NCI-H1092 treated with DMSO at 0.1 percent for 48 hours (cell line): Measurements from ENCODE around the gene TNIP1.

Source experiments
- DNase-seq: peaks from one replicate; lab custom pipeline; 2025; lab: John Stamatoyannopoulos, UW

TNIP1 gene

GRCh38 chr5:151106043-151106442, 25.2 kb upstream of the TNIP1 start:
- no peak for DNase-seq

DNA sequence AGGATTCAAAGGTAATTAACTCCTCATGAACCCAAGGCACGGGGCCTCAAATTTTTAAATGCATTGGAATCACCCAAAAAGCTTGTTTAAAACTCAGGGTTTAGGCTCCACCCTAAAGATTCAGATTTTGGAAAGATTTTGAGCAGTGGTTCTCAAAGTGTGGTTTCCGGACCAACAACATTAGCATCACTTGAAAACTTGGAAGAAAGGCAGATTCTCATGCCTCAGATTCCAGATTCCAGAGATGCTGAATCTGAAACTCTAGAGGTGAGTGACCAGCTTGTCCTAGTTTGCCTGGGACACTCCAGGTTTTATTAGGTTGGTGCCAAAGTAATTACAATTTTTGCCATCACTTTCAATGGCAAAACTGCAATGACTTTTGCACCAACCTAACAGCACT, 24.7 kb upstream of the TNIP1 start:
- DNase-seq = no peak

DNA sequence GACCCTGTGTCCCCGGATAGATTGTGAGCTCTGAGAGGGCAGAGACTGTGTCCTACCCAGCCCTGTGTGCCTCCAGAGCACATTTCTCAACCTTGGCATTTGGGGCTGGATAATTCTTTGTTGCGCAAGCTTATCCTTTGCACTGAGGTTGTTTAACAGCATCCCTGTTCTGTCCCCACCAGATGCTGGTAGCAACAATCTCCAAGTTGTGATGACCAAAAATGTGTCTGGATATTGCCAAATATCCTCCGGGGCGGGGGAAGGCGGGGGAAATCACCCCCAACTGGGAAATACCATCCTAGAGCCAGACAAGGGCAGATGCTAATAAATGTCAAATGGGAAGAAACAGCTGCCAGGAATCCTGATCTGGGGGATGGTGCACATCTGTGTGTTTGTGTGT, 24.0 kb upstream of the TNIP1 start:
- DNase-seq = no peak

DNA sequence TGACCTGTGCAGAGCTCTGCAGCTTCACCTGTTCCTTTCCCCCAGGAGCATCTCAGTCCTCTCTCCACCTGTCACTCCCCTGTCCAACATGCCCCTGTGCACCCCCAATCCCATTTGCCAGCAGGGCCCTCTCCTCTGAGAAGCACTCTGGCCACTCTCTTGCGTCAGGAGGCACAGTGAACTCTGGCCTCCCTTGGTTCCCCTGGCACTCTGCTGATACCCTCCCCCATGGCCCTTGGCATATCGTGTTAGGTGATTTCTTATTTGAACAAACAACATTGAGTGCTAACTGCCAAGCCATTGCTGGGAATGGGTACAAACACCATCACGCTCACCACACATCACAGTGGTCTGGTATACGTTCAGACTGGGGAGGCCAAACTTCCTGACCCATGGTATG, 20.9 kb upstream of the TNIP1 start:
- DNase-seq = no peak

DNA sequence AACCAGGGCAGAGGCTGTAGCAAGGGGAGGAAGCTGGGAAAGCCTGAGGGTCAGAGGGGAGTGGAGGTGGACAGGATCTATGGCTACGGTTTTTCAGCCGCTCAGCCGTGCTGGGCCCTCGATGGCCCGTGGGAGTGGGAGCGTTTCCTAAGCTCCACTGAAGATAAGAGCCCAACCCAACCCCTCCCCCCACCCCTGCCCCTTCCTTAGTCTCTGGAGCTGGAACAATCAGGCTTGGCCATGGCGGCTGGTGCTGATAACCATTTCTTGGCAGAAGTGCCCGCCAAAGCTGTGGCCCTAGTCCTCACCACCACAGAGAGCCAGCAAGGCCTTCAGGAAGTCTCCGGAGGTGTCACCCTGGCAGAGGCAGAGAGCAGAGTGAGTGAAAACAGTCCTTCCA, 20.3 kb upstream of the TNIP1 start:
- no peak for DNase-seq

- DNase-seq = no peak
Measured at GRCh38 chr5:151100681-151101080, 19.8 kb upstream of the TNIP1 start.

DNA sequence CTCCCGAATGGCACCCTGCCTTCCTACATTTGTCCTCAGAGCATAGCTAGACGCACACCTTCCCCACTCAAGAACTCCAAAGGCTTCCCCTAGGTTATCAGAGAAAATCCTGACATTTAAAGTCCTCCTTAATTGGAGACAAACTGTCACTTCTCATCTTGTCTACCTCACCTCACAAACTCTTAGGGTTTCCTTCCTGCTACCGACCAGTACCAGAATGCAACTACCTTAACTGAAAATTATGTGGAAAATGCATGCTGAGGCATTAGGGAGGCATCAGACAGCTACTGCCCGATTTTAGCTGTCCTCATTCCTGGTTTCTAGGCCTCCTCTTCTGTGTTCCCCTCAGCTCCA, 17.9 kb upstream of the TNIP1 start:
- DNase-seq = no peak

GRCh38 chr5:151097820-151098767, 17.3 kb upstream of the TNIP1 start:
- no peak for DNase-seq

- no peak for DNase-seq
Measured at GRCh38 chr5:151097061-151097460, 16.2 kb upstream of the TNIP1 start.

DNA sequence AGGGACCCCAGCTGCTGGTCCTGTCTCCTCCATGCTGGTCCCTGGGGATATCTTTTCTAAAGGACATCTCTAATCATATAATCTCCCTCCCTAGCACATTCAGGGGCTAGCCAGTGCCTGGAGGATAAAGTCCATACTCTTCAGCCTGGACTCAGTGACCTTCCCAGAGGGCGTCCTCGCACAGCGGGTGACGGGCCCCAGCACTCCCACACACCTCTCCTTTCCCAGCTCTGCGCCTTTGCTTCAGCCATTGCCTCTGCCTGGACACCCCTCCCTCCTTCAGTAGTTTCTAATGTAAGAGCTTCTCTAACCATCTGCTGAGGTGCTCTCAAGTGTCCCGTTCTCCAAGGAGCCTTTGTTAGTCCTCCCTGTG, 15.2 kb upstream of the TNIP1 start:
- no peak for DNase-seq

DNA sequence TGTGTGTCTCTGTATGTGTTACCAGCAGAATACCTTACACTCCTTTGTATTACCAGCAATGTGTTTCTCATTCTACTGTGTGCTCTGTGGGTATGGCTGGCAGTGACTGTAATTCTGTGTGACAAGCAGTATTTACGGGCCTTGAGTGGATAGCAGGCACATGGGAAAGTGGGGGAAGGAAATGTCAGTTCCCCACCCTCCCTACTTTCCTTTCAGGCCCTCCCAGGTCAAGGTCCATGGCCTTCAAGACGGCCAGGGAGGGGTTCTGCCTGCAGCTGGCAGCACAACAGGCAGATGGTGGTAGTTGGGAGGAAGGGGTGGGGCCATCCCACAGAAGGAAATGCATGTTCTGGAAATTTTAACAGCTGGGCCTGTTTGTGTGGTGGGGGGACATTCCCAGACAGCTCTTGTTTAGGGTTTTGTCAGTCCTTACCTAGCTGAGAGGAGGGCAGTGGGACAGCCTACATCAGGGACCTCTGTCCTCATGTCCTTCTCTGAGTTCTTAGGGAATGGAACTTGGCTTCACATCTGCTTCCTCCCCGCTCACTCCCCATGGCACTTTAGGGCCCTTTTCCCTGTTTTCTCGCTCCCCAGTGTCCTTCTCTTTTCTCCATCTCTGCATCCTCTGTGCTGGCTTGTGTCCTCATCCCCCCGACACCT, 14.6 kb upstream of the TNIP1 start:
- DNase-seq = no peak

- DNase-seq = no peak
Measured at GRCh38 chr5:151094852-151095245, 14.0 kb upstream of the TNIP1 start.

GRCh38 chr5:151094030-151094851, 13.4 kb upstream of the TNIP1 start:
- DNase-seq = no peak

DNA sequence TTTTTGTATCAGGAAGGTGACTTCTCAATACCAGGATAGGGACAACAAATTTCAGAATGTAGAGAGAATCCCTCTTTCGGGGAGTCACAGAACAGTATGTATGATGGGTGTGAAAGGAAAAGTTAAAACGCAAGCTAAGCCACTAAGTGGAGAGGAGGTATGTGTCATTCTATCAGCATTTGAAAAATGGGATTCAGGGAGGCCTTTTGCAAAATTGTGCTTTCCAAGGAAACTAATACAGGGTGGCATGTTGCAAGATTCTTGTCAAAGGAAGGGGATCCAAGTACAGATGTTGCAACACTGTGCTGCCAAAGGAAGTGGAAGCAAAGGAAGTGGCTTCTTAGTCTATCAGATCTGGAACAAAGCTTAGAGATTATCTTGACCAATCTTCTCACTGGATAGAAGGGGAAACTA, 12.6 kb upstream of the TNIP1 start:
- no peak for DNase-seq

GRCh38 chr5:151092762-151093161, 11.9 kb upstream of the TNIP1 start:
- no peak for DNase-seq

GRCh38 chr5:151089726-151090125, 8.9 kb upstream of the TNIP1 start:
- no peak for DNase-seq

- DNase-seq = no peak
Measured at GRCh38 chr5:151088986-151089385, 8.2 kb upstream of the TNIP1 start.

- no peak for DNase-seq
Measured at GRCh38 chr5:151087486-151087885, 6.7 kb upstream of the TNIP1 start.

GRCh38 chr5:151086905-151087360, 6.1 kb upstream of the TNIP1 start:
- no peak for DNase-seq

GRCh38 chr5:151086192-151086869, 5.5 kb upstream of the TNIP1 start:
- no peak for DNase-seq

- no peak for DNase-seq
Measured at GRCh38 chr5:151085517-151086041, 4.7 kb upstream of the TNIP1 start.

DNA sequence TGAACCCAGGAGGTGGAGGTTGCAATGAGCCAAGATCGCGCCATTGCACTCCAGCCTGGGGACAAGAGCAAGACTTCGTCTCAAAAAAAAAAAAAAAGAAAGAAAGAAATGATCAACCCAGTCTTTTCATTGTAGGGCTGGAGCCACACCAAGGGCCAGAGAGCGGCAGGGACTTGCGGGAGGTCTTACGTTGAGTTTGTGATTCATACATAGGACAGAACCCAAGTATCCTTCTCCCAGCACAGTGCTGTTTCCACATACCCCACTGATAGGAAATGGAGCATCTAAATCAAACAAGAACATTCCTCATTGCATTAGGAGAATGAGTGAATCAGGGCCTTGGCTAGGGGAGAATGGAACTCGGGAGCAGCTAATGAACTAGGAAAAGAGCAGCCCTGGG, 3.5 kb upstream of the TNIP1 start:
- no peak for DNase-seq
